ENCODE results near the gene CCR5AS.
"Not testable (repeated sequence)": the region's sequence is repeated elsewhere in the genome, so short reads cannot be mapped to it uniquely, and the experiment has no call there.

The CCR5AS gene

GRCh38 chr3:46406788-46407611 is at the start of gene CCR5AS, which contains the start of gene CCRL2:
TSS of gene CCR5AS (minus strand) at chr3:46407066.
TSS of gene CCRL2 (plus strand) at chr3:46407259. CDS start at chr3:46408080, 821 bp downstream.
- peak; percentile 71 for DNase-seq (ENCODE audit: low spot score)

DNA sequence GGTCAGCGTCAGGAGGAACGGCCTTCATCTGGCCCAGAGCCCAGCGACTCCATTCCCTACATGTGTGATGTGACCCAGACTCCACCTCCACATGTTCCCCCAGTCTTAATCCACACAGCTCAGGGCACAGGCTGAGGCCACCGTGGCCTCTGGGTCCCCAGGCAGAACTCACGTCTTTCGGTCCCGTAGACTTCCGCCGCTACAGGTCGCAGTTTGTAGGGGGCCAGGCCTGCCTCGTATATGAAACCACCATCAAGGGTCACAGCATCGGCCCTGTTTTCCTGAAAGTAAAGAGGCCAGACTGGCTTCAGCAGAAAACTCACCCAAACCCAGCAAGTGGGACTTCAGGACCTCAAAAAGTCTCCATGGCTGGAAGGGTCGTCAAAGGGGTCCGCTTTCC is 49.3 kb upstream of the CCR5AS start:
- DNase-seq (ENCODE audit: low spot score) = no peak

- no peak for DNase-seq (ENCODE audit: low spot score)
Observed at GRCh38 chr3:46455231-46456115, 48.6 kb upstream of the CCR5AS start.

- DNase-seq (ENCODE audit: low spot score) = no peak
Observed at GRCh38 chr3:46454606-46455005, 47.7 kb upstream of the CCR5AS start.

DNA sequence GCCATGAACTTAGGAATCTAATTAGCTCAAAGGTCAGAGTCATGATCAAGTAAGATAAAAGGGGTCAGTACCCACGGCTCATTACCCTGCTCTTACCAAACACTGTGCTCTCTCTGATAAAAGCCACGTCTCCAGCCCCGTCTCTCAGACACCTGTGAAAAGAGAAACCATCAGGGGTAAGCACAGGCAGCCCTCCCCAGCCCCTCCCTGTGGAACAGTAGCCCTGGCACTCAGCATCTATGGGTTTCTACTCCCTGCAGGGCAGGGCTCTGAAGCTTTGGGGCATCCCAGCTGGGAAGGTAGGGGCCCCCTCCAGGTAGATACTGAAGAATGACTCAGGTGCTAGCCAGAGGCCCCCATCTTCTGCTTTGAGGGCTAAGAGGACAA is 47.3 kb upstream of the CCR5AS start:
- no peak for DNase-seq (ENCODE audit: low spot score)

- DNase-seq (ENCODE audit: low spot score) = no peak
Observed at GRCh38 chr3:46453526-46454208, 46.8 kb upstream of the CCR5AS start.

GRCh38 chr3:46449755-46450552 is 43.1 kb upstream of the CCR5AS start:
- DNase-seq (ENCODE audit: low spot score) = peak; percentile 63

DNA sequence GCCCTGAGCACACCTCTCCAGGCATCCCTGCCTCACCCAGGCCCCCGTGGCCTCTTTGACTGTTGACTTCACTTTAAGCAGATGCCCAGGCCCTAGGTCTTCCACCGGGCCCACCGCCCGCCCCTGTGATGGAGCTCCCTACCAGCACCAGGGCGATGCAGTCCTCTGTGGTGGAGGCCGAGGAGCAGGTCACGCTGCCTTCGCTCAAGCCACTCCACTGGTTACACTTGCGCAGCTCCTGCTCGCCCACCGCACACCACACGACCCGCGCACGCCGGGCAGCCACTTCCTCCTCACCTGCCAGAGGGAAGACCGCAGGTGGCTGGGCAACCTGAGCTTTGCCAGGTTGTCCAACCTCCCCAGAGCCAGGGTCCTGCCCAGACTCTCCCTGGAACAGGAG is 41.9 kb upstream of the CCR5AS start:
- DNase-seq (ENCODE audit: low spot score) = no peak

DNA sequence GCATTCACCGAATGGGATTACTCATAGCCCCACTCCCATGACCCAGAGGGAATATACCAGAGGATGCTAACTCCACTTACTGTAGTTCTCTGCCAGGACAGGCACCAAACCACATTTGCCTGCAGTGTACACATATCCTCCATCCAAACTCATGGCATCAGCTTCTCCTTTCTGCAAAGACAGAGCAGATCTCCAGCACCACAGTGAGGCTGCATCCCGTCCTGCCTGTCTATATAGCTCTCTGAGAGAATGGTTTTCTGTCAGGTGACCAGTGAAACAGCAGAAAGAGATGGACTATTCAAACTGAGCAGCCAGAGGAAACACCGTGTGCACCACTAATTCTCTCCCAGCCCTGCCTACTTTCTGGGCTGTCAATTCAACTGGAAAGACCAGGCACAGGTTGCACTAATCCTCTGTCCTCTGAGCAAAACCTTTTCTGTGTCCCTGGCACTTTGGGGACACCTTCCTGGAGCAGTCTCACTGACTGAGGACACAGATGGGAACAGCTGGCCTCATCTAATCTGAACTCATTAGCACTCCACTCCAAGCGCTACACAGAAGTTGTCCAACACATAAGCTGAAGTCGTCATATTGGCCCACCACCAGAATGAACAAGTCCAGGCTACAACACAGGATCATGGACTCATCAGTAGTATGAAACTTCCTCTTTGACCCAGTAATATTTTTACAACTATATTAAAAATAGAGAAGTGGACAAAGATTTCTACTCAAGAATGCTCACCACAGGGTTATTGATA is 40.5 kb upstream of the CCR5AS start:
- DNase-seq (ENCODE audit: low spot score) = no peak

DNA sequence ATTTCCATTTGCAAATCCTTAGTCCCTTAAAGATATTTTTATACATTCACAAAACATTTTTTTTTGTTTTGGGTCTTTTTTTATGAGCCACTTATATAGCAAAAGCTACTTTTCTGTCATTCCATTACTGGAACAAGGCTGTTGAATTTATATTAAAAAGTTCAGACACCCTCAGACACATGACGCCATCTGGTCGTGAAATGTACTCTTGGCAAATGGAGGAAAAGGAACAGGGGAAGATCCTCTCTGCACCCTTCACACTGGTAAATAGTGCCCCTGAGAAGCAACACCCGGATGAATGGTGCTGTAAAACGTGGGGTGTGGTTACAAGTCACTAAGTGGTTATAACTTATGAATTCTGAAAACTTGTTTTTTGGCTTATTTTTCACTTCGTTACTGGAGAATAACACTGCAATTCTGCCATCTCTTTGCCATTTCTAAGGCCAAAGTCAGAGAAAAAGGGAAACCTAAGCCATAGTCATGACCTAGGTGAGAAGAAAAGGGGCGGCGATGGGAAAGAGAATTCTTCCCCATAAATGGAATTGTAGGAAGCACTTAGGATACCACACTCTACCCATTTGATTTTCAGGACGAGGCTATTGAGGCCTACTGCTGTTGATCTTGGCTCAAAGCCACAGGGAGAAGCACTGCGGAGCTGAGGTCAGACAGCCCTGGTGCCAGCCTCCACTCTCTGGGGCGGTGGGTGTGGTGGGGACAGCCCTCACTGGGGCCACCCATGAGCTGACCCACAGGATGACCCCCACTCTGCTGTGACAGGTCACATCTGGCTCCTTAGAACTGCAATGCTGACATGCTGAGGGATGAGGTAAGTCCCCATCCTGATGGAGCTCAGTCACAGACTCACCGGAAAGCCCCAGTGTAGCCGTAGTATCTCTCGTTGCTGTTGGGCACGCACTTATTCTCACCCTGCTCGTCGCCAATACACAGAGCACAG is 36.0 kb upstream of the CCR5AS start:
- DNase-seq (ENCODE audit: low spot score) = no peak

GRCh38 chr3:46440531-46441294 is 33.8 kb upstream of the CCR5AS start:
- no peak for DNase-seq (ENCODE audit: low spot score)

- no peak for DNase-seq (ENCODE audit: low spot score)
Observed at GRCh38 chr3:46438831-46439230, 32.0 kb upstream of the CCR5AS start.

- DNase-seq (ENCODE audit: low spot score) = no peak
Observed at GRCh38 chr3:46435081-46435726, 28.3 kb upstream of the CCR5AS start.

DNA sequence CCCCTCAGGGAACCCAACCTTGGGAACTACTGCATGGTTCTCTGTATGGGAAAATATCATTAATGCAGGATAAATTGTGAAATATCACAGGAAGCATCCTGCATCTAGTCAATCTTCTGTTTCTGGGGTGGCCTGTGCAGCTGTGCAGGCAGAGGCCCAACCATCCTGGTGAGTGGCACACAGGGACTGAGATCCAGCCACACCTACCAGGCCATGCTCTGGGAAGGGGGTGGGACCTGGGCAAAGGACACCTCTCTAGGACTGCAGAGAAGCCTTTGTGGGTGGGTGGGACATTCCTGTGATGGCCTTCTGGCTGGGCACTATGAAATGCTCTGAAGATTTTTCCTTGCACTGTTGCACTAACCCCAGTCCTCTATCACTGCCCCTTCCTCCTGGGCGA is 27.0 kb upstream of the CCR5AS start:
- DNase-seq (ENCODE audit: low spot score) = no peak

DNA sequence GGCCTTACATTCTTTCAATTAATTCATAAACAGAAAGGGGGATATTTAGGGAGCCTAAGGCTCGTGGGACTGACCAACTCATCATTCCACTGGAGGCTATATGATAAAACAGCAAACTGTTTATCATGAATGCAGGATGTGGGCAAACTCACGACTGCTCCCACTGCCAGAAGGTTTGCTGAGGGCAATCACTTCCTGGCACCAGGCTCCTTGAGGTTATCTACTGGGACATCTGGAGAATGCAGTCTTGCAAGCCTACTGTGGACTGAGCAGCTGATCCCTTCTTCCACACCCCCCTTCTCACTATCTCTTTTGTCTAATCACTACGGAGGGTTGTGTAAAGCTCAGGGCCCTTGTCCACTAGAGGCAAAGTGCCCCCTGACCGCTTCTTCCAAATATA is 26.3 kb upstream of the CCR5AS start:
- DNase-seq (ENCODE audit: low spot score) = not testable (repeated sequence)

- not testable (repeated sequence) for DNase-seq (ENCODE audit: low spot score)
Observed at GRCh38 chr3:46431905-46432304, 25.0 kb upstream of the CCR5AS start.

- not testable (repeated sequence) for DNase-seq (ENCODE audit: low spot score)
Observed at GRCh38 chr3:46430879-46431278, 24.0 kb upstream of the CCR5AS start.

GRCh38 chr3:46429671-46430070 is 22.8 kb upstream of the CCR5AS start:
- no peak for DNase-seq (ENCODE audit: low spot score)

Data from AG20443 (cell line).